ENCODE results near the gene GIT2. TPM values are rescaled to one million over a fixed set of nuclear protein-coding genes. Genes with fewer than 3 reads are reported as not detected.

GIT2 gene
- total RNA-seq (ENCODE audit: unreplicated experiment) = 89.1 TPM
- long read RNA-seq, full-length matches to known transcripts = 6 of 21 reads
- long read RNA-seq, partial matches to known transcripts = 4 of 21 reads
- long read RNA-seq, other reads (novel, unspliced or antisense) = 11 of 21 reads

- peaks cover 47% of the 10 kb centered on the region for H3K4me1 Mint-ChIP-seq (ENCODE audit: unreplicated experiment)
- peak within 1 kb of the TSS; percentile 97 for H3K4me3 Mint-ChIP-seq (ENCODE audit: unreplicated experiment)
- peak; percentile 88 for DNase-seq (ENCODE audit: low spot score)
- H3K9me3 Mint-ChIP-seq (ENCODE audit: unreplicated experiment) = no peaks in the 10 kb centered on the region
- H3K27me3 Mint-ChIP-seq (ENCODE audit: unreplicated experiment) = peaks cover 14% of the 10 kb centered on the region
- H3K36me3 Mint-ChIP-seq (ENCODE audit: low read depth, unreplicated experiment) = peaks cover 23% of the 10 kb centered on the region
- H3K27ac Mint-ChIP-seq (ENCODE audit: unreplicated experiment) = peak within 1 kb of the TSS; percentile 93
- TF ChIP-seq CTCF (IDR thresholded peaks at IDR 0.05; ENCODE audit: unreplicated experiment) = no peak
Observed at GRCh38 chr12:109995686-109996482, at the start of gene GIT2. Gene GIT2, minus strand, starts transcription at chr12:109996368. Its CDS starts 144 bp downstream, at chr12:109996224.

DNA sequence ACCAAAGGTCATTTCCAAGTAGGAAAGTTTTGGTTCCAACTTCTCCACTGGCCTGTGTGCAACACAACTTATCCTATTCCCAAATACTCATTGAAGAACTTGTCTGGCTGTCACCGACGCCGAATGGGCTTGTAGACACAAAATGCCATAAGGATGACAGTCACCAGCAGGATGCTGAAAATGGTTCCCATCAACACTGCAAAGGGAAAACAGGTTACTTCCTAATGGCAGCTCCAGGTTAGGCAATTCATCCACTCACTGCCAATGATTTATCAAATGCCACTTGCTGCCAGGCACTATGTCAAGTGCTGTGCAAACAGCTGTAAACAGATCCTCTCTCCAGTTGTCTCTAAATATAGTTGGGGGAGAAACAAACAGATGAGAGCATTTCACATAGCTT, 46.1 kb upstream of the GIT2 start:
- H3K36me3 Mint-ChIP-seq (ENCODE audit: low read depth, unreplicated experiment) = peaks cover 28% of the 10 kb centered on the region
- H3K4me1 Mint-ChIP-seq (ENCODE audit: unreplicated experiment) = peaks cover 36% of the 10 kb centered on the region
- H3K4me3 Mint-ChIP-seq (ENCODE audit: unreplicated experiment) = peak overlapping the region; percentile 22
- no peak for TF ChIP-seq CTCF (IDR thresholded peaks at IDR 0.05; ENCODE audit: unreplicated experiment)
- no peak for DNase-seq (ENCODE audit: low spot score)
- no peaks in the 10 kb centered on the region for H3K9me3 Mint-ChIP-seq (ENCODE audit: unreplicated experiment)
- peaks cover 7% of the 10 kb centered on the region for H3K27me3 Mint-ChIP-seq (ENCODE audit: unreplicated experiment)
- peak overlapping the region; percentile 97 for H3K27ac Mint-ChIP-seq (ENCODE audit: unreplicated experiment)

- no peaks in the 10 kb centered on the region for H3K9me3 Mint-ChIP-seq (ENCODE audit: unreplicated experiment)
- H3K36me3 Mint-ChIP-seq (ENCODE audit: low read depth, unreplicated experiment) = peaks cover 49% of the 10 kb centered on the region
- DNase-seq (ENCODE audit: low spot score) = peak; percentile 10
Observed at GRCh38 chr12:110039085-110039807, 43.1 kb upstream of the GIT2 start.

DNA sequence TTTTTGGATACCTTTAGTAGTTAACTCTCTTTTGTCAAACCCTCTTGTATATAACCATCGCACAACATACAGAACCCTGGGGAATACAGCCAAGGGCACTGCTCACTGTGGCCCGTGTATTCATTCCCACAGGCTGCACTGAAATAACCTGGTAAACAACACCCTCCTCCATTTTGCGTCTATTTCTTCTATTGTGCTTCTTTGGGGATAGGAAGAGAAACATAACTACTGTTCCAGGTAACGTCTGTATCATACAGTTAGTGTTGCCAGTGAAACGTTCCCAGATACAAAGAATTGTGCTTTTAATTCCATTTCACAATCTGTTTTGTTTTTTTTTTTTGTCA, 42.5 kb upstream of the GIT2 start:
- no peak for TF ChIP-seq CTCF (IDR thresholded peaks at IDR 0.05; ENCODE audit: unreplicated experiment)
- DNase-seq (ENCODE audit: low spot score) = no peak
- Mint-ChIP-seq H3K9me3 (ENCODE audit: unreplicated experiment) (no peaks in the 10 kb centered on the region), H3K4me1 (ENCODE audit: unreplicated experiment) (peaks cover 36% of the 10 kb centered on the region), H3K4me3 (ENCODE audit: unreplicated experiment) (peak overlapping the region; percentile 16), H3K36me3 (ENCODE audit: low read depth, unreplicated experiment) (peaks cover 53% of the 10 kb centered on the region), H3K27me3 (ENCODE audit: unreplicated experiment) (peaks cover 5% of the 10 kb centered on the region), H3K27ac (ENCODE audit: unreplicated experiment) (peak overlapping the region; percentile 88)

More at GRCh38 chr12:110039085-110039807, 43.1 kb upstream of the GIT2 start:
- Mint-ChIP-seq H3K4me3 (ENCODE audit: unreplicated experiment) (peak overlapping the region; percentile 59), H3K4me1 (ENCODE audit: unreplicated experiment) (peaks cover 36% of the 10 kb centered on the region), H3K27me3 (ENCODE audit: unreplicated experiment) (peaks cover 5% of the 10 kb centered on the region), H3K27ac (ENCODE audit: unreplicated experiment) (peak overlapping the region; percentile 88)
- no peak for TF ChIP-seq CTCF (IDR thresholded peaks at IDR 0.05; ENCODE audit: unreplicated experiment)
